Measurements from ENCODE around the gene HNRNPC.
"Not testable (repeated sequence)": the region's sequence is repeated elsewhere in the genome, so short reads cannot be mapped to it uniquely, and the experiment has no call there.

The HNRNPC gene

GRCh38 chr14:21269252-21270046 is at the start of gene HNRNPC:
HNRNPC (minus strand) TSS chr14:21269442; CDS start chr14:21234193, 35,249 bp downstream.
- peak; percentile 100 for DNase-seq (ENCODE audit: low spot score)

- DNase-seq (ENCODE audit: low spot score), result no peak
These were observed 48.2 kb upstream of the HNRNPC start for GRCh38 chr14:21317398-21317797.

- no peak for DNase-seq (ENCODE audit: low spot score)
These were observed 44.3 kb upstream of the HNRNPC start for GRCh38 chr14:21313512-21313911.

GRCh38 chr14:21311614-21312013 is 42.4 kb upstream of the HNRNPC start:
- no peak for DNase-seq (ENCODE audit: low spot score)

GRCh38 chr14:21309956-21310355 is 40.7 kb upstream of the HNRNPC start:
- no peak for DNase-seq (ENCODE audit: low spot score)

GRCh38 chr14:21309238-21309636 is 40.0 kb upstream of the HNRNPC start:
- DNase-seq (ENCODE audit: low spot score), result no peak

GRCh38 chr14:21308479-21309237 is 39.4 kb upstream of the HNRNPC start:
- peak; percentile 95 for DNase-seq (ENCODE audit: low spot score)

GRCh38 chr14:21308132-21308478 is 38.9 kb upstream of the HNRNPC start:
- DNase-seq (ENCODE audit: low spot score), result peak; percentile 6

- DNase-seq (ENCODE audit: low spot score), result no peak
These were observed 38.4 kb upstream of the HNRNPC start for GRCh38 chr14:21307637-21308036.

GRCh38 chr14:21302836-21303140 is 33.5 kb upstream of the HNRNPC start:
- not testable (repeated sequence) for DNase-seq (ENCODE audit: low spot score)

- DNase-seq (ENCODE audit: low spot score), result no peak
These were observed 33.0 kb upstream of the HNRNPC start for GRCh38 chr14:21302013-21302835.

GRCh38 chr14:21300892-21301291 is 31.6 kb upstream of the HNRNPC start:
- no peak for DNase-seq (ENCODE audit: low spot score)

GRCh38 chr14:21299562-21300130 is 30.4 kb upstream of the HNRNPC start:
- no peak for DNase-seq (ENCODE audit: low spot score)

GRCh38 chr14:21298358-21298757 is 29.1 kb upstream of the HNRNPC start:
- no peak for DNase-seq (ENCODE audit: low spot score)

GRCh38 chr14:21294026-21294425 is 24.8 kb upstream of the HNRNPC start:
- not testable (repeated sequence) for DNase-seq (ENCODE audit: low spot score)

GRCh38 chr14:21287168-21287567 is 17.9 kb upstream of the HNRNPC start:
- DNase-seq (ENCODE audit: low spot score), result no peak

- not testable (repeated sequence) for DNase-seq (ENCODE audit: low spot score)
These were observed 17.3 kb upstream of the HNRNPC start for GRCh38 chr14:21286516-21286915.

- DNase-seq (ENCODE audit: low spot score), result not testable (repeated sequence)
These were observed 12.7 kb upstream of the HNRNPC start for GRCh38 chr14:21281917-21282316.

GRCh38 chr14:21279783-21280182 is 10.5 kb upstream of the HNRNPC start, which contains the start of gene RPGRIP1:
RPGRIP1 (plus strand) TSS chr14:21280083; CDS start chr14:21287977, 7,894 bp downstream.
- DNase-seq (ENCODE audit: low spot score), result no peak

GRCh38 chr14:21278632-21279031 is 9.4 kb upstream of the HNRNPC start:
- DNase-seq (ENCODE audit: low spot score), result no peak

GRCh38 chr14:21275261-21275858 is 6.1 kb upstream of the HNRNPC start:
- DNase-seq (ENCODE audit: low spot score), result no peak

GRCh38 chr14:21272661-21273060 is 3.4 kb upstream of the HNRNPC start:
- not testable (repeated sequence) for DNase-seq (ENCODE audit: low spot score)

Measured in kidney tubule cell (primary cell).